Measurements from ENCODE around the gene HSPA1A.

DNA sequence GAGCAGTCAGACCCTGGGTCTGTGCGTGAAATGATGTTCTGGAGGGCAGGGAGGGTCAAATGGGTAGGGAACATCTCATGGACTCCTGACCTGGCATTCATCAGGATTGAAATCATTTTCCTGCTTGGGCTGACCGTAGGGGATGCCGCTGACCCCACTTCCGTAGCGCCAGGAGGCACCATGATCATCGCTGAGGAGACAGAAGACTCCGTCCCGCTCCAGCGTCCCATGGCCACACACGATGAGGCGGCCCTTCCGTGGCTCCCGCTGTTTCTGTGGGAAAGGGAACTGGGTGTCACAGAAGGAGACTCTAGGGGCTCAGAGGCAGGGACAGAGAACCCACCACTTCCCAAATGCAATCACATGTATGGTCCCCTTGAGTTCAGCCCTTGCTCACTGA, 45.0 kb downstream of the HSPA1A start:
- TF ChIP-seq, protein P1, sequence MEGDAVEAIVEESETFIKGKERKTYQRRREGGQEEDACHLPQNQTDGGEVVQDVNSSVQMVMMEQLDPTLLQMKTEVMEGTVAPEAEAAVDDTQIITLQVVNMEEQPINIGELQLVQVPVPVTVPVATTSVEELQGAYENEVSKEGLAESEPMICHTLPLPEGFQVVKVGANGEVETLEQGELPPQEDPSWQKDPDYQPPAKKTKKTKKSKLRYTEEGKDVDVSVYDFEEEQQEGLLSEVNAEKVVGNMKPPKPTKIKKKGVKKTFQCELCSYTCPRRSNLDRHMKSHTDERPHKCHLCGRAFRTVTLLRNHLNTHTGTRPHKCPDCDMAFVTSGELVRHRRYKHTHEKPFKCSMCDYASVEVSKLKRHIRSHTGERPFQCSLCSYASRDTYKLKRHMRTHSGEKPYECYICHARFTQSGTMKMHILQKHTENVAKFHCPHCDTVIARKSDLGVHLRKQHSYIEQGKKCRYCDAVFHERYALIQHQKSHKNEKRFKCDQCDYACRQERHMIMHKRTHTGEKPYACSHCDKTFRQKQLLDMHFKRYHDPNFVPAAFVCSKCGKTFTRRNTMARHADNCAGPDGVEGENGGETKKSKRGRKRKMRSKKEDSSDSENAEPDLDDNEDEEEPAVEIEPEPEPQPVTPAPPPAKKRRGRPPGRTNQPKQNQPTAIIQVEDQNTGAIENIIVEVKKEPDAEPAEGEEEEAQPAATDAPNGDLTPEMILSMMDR (IDR thresholded peaks at IDR 0.05) = no peak
- TF ChIP-seq POLR2A (IDR thresholded peaks at IDR 0.05) = no peak

All from esophagus squamous epithelium (tissue), 4 donors.